ENCODE measurements around the gene DNAH17. TPM values are rescaled to one million over a fixed set of nuclear protein-coding genes. Genes with fewer than 3 reads are reported as not detected.

The DNAH17 gene
- total RNA-seq, 1 donor = not detected

GRCh38 chr17:78619334-78619733 lies 42.1 kb upstream of the DNAH17 start:
- no peak for DNase-seq (ENCODE audit: low read depth)
- H3K4me3 ChIP-seq (ENCODE audit: low read depth, low read length) = no peak overlapping the region
- TF ChIP-seq CTCF (IDR thresholded peaks at IDR 0.05; ENCODE audit: insufficient read depth, low read depth, low read length) = no peak

- no peak overlapping the region for H3K4me3 ChIP-seq (ENCODE audit: low read depth, low read length)
- TF ChIP-seq CTCF (IDR thresholded peaks at IDR 0.05; ENCODE audit: insufficient read depth, low read depth, low read length) = no peak
- no peak for DNase-seq (ENCODE audit: low read depth)
Observed at GRCh38 chr17:78618264-78619066, 41.3 kb upstream of the DNAH17 start.

- H3K4me3 ChIP-seq (ENCODE audit: low read depth, low read length) = no peak overlapping the region
- TF ChIP-seq CTCF (IDR thresholded peaks at IDR 0.05; ENCODE audit: insufficient read depth, low read depth, low read length) = no peak
- no peak for DNase-seq (ENCODE audit: low read depth)
Observed at GRCh38 chr17:78617511-78618061, 40.4 kb upstream of the DNAH17 start.

DNA sequence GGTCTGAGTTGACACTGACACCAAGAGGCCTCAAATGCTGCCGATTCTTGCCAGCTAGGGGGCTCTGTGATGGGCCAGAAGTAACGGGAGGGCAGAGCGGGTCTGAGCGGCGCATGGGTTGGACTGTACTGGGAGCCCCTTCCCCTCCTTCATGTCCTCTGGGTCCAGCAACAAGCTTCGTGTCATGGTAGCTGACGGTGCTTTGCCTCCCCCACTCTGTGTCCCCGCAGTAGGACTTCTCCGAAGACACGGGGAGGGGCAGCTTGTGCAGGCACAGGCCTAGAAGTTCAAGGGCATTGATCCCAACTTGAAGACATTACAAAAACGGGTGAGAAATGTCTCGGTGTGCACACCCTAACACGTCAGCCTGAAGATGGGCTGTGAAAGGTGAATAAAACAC lies 39.8 kb upstream of the DNAH17 start:
- no peak for TF ChIP-seq CTCF (IDR thresholded peaks at IDR 0.05; ENCODE audit: insufficient read depth, low read depth, low read length)
- H3K4me3 ChIP-seq (ENCODE audit: low read depth, low read length) = no peak overlapping the region
- DNase-seq (ENCODE audit: low read depth) = no peak

GRCh38 chr17:78615631-78616030 lies 38.4 kb upstream of the DNAH17 start:
- no peak for DNase-seq (ENCODE audit: low read depth)
- no peak for TF ChIP-seq CTCF (IDR thresholded peaks at IDR 0.05; ENCODE audit: insufficient read depth, low read depth, low read length)
- no peak overlapping the region for H3K4me3 ChIP-seq (ENCODE audit: low read depth, low read length)

GRCh38 chr17:78613416-78613815 lies 36.2 kb upstream of the DNAH17 start:
- no peak for TF ChIP-seq CTCF (IDR thresholded peaks at IDR 0.05; ENCODE audit: insufficient read depth, low read depth, low read length)
- H3K4me3 ChIP-seq (ENCODE audit: low read depth, low read length) = no peak overlapping the region
- DNase-seq (ENCODE audit: low read depth) = peak; percentile 38

Data from fibroblast of villous mesenchyme (primary cell).